Superior temporal gyrus (tissue), 1 donor: ENCODE data around the gene ADD1.
A peak's percentile ranks its signal among the peaks of the same experiment; 100 is the strongest.

Source experiments
- DNase-seq: peaks from one replicate; pipeline ENCODE4 v3.0.0-alpha.2; 2016; ENCODE audit errors: extremely low spot score

The ADD1 gene

DNA sequence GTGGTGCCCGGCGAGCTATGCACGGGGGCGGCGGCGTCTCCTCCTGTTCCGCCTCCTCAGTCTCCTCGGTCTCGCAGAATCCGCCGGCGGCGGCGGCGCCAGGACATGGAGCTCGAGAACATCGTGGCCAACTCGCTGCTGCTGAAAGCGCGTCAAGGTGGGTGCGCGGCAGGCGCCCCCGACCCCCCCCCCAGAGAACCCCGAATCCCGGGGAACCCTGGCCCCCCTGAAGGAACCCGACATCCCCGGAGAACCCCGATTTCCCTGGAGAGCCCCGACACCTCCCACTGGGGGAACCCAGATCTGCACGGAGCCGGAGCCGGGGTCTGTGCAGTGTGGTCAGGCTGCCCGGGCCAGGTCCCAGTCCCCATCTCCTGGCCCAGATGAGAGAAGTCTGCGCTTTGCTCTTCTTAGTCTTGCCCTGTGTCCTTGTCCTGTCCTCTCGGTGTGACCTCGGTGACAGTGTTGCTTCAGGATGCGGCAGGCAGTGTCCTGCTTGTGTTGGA lies 120.4 kb downstream of the ADD1 start:
- DNase-seq, result peak; percentile 19

DNA sequence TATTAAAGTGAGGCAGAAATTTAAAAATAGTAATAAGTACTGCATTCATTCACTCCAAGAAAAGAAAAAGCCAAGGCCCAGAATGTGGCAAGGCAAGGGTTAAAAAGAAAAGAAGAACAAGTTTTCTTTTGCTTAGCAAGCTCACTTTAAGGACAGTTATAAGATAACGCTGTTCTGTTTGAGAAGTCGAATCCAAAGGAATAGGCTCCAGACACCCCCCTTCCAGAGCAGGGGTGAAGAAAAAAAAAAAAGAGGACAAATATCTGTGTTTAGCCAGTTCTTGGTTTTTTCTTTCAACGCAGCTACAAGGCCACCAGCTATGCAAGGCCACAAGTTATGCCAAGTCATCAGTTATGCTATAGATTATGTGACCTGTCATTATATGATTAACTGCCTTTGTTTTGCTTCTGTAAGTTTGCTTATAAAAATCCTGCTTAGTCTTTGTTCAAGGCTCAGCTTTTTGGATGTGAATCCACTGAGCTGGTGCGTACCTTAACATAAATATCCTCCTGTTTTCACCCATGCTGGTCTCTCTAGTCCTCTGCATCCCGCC lies 121.1 kb downstream of the ADD1 start:
- no peak for DNase-seq

DNA sequence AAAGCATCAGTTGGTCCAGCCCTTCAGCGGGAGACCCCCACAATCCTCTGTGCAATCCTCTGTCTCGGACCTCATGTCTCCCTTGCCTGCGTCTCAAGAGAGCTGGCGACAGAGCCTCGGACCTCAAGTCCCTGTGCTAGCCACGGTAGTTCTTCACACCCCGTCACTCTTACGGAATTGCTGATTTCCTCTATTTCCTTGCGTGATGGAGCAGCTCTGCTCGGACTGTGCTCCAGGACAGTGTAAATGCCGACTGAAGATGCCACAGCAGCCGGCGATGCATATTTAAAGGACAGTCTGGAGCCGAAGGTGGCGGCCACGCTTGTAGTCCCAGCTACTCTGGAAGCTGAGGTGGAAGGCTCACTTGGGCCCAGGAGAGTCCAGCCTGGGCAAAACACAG lies 121.6 kb downstream of the ADD1 start:
- DNase-seq, result no peak

DNA sequence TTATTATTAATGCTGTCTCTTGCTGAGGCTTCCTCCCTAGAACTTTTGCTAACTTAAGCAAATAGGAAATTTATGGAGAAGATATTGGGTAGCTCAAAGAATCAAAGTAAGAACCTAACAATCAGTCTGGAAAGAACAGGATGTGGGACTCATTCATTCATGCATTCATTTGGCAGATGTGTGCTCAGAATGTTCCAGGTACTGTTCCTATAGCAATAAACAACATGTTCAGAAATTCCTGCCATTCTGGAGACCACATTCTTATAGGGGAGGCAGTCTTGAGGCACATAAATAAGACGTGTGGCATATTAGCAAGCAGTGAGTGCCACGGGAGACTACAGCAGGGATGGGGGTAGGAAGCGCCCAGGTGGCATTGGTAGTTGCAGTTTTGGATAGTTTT lies 124.7 kb downstream of the ADD1 start:
- no peak for DNase-seq

DNA sequence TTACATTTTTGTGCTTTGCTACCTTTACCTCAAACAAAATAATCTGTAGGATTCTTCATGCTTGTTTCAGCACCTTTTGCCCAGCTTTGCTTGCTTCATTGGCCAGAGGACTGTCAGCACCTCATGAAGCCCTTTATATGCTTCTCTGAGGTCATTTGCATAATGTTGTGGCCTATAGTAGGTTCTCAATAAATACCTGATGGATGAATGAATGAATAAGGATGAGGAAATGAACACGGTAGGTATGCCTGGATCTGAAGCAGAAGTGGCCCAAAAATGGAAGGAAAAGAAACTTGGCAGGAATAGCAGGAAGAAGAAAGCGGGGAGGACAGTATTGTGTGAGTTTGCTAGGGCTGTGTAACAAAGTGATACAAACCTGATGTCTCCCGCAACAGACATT lies 127.6 kb downstream of the ADD1 start:
- DNase-seq, result no peak

DNA sequence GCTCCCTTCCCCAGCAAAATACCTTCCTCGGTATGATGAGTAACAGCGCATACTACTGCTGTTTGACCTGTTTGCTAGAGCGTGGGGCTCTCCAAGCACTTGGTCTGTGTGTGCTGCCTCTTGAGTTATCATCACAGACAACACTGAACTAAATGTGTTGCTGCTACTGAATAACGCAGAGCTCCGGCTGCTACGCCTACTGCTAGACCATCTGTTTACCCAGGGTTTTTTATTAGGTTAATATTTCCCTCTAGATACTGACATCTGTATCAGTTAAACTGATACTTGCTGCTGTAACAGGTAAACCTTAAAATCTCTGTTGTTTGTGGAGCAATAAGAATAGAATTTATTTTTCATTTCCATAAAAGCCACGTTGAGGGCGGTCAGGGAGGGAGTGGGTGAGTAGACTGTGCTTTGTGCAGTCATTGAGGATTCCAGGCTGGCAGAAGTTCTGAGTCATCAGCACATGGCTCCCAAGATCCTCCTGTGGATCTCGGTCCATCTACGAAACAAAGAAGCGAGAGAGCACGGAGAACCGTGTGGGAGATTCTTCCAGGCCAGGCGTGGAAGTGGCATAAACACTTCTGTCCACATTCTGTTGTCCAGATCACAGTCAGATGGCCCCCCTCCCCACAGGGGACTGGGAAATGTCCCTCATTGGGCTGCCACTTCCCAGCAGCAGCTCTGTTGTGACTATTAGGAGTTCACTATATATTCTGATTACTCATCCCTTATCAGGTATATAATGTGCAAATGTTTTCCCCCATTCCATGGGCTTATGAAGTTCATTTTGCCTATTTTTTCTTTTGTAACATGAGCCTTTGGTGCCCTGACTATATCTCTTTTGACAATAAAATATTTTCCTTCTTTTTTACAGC lies 133.8 kb downstream of the ADD1 start:
- peak; percentile 80 for DNase-seq
